Measurements from ENCODE around the gene JAZF1.

The JAZF1 gene

DNA sequence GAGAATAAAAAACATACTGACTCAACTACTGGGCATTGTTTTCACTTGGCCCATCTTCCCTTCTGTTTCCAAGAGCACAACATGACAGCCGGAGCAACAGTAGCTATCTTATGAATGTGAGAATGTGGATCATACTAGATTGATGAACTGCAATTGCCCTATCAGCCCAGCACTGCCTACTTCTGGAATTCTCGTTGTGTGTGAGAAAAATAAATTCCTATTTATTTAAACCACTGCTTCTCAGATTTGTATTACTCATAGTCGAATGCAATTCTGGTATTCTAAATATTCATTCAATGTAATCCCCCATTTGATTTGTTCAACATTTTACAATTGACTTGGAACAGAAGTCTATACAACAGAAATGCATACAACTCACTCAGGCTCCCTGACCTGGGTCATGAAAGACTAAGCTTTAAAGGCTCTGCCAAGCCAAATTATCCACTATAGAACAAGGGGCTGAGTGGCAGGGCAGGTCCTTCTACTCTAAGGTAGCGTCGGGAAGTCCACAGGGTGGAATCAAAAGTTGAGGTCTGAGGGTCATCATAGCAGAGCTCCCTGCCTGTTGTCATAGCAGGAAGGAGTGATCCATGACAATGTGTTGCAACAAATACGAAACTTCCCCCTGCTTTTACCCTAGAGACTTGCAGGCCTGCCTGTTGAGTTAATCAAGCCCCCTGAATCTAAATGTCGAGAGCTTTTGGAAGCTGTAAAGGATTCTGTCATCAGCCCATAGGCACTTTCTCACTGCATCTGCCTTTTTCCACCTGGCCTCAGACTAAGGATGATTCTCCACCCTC is 12.4 kb upstream of the JAZF1 start:
- TF ChIP-seq CTCF (IDR thresholded peaks at IDR 0.05; ENCODE audit: low read depth, low read length) = no peak
- no peak overlapping the region for H3K4me3 ChIP-seq (ENCODE audit: low read depth, low read length)

- no peak overlapping the region for H3K4me3 ChIP-seq (ENCODE audit: low read depth, low read length)
- no peak for TF ChIP-seq CTCF (IDR thresholded peaks at IDR 0.05; ENCODE audit: low read depth, low read length)
These were observed 11.2 kb upstream of the JAZF1 start for GRCh38 chr7:28191751-28192150.

GRCh38 chr7:28191184-28191583 is 10.6 kb upstream of the JAZF1 start:
- TF ChIP-seq CTCF (IDR thresholded peaks at IDR 0.05; ENCODE audit: low read depth, low read length) = no peak
- H3K4me3 ChIP-seq (ENCODE audit: low read depth, low read length) = no peak overlapping the region

DNA sequence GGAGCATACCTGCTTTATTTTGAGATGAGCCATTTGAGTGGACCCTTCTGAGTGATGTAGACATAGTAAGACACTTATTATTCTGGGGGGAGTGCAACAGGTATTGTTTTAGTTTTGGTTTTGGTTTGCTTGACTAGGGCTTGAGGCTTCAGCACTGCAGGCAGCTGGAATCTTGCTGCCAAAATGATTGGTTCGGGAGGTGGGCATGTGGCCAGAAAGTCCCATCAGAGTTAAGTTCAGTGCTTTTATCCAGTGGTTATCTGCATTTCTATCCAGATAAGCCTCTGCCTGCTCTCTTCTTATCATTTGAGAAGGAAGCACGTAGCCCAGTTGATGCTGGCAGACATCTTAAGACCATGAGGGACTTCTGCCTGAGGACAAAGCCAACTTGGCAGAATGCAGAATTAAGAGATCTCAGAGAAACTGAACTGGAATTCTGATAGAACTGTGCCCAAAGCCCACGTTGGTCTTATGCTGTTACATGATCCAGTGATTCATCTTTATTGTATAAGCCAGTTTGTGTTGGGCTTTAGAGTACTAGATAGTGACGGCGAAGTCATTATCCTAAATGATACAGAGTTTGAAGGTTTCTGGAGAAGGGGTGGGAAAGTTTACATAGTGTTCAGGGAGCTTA is 9.6 kb upstream of the JAZF1 start:
- no peak overlapping the region for H3K4me3 ChIP-seq (ENCODE audit: low read depth, low read length)
- no peak for TF ChIP-seq CTCF (IDR thresholded peaks at IDR 0.05; ENCODE audit: low read depth, low read length)

- TF ChIP-seq CTCF (IDR thresholded peaks at IDR 0.05; ENCODE audit: low read depth, low read length) = no peak
- H3K4me3 ChIP-seq (ENCODE audit: low read depth, low read length) = no peak overlapping the region
These were observed 6.4 kb upstream of the JAZF1 start for GRCh38 chr7:28187012-28187411.

DNA sequence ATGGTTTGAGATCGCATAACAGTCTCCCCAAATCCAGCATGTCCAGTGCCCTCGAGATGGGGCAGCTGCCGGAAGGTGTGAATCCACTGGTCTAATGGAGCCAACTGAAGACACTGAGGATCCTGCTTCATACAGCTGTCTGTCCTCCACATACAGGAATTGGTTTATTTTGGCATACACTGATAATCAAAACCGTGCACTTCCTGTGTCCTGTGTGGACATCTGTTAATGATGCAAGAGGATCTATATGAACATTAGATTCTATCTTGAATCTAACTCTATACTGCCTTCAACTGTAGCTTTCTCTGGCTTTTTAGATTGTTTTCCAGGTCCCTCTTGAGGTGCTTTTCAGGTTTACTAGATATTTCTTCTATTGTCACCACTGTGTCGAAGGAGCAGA is 3.0 kb upstream of the JAZF1 start:
- TF ChIP-seq CTCF (IDR thresholded peaks at IDR 0.05; ENCODE audit: low read depth, low read length) = no peak
- no peak overlapping the region for H3K4me3 ChIP-seq (ENCODE audit: low read depth, low read length)

DNA sequence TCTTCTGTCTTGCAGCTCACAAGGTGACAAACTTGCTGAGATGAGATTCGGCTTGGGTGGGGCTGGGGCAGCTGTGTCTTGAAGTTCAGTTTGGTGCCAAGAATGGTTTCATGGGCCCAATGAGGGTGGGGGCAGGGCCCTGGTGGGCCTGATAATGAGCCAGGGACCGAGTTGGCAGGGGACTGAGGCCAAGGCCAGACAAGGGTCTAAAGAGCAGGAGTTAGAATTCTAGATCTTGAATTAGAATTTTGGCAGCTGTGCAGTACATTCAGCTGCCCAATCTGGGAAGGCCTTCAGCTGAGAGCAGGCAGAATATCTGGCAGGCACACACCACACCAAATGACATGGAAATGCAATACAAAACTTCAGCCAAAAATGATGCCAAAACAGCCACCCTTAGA is 1.5 kb upstream of the JAZF1 start:
- no peak overlapping the region for H3K4me3 ChIP-seq (ENCODE audit: low read depth, low read length)
- TF ChIP-seq CTCF (IDR thresholded peaks at IDR 0.05; ENCODE audit: low read depth, low read length) = no peak
